A549 (cell line): ENCODE results near the gene THOC2. TPM values are rescaled to one million over a fixed set of nuclear protein-coding genes. Genes with fewer than 3 reads are reported as not detected.
A peak's percentile ranks its signal among the peaks of the same experiment; 100 is the strongest.

ENCODE experiments used
- ATAC-seq, 2 experiments: fragments of 200-7000 bp in 1 of 2; fragments of >200 bp in 1 of 2; cut with Nextera tagmentation in 1 of 2; cut with Tn5 transposase in 1 of 2; 3 replicates each; pipeline versions ENCODE4 v1.8.0 to v1.9.1; 2018 to 2020; ENCODE audit warnings: mild to moderate bottlenecking in 1 of 2, moderate library complexity in 1 of 2
- CTCF ChIA-PET: fragments of 300-600 bp; sonication (Branson Sonifier 250); formaldehyde crosslinking; extraction: SDS; loops from one replicate; lab custom pipeline; 2021; ENCODE audit warnings: antibody characterized with exemption, inconsistent platforms; lab: Yijun Ruan, JAX
- POLR2A ChIA-PET: fragments of 350-600 bp; formaldehyde crosslinking; extraction: SDS; loops from one replicate; lab custom pipeline; 2021; ENCODE audit warnings: antibody characterized with exemption, inconsistent platforms; lab: Yijun Ruan, JAX
- DNase-seq, 2 experiments: peaks; one replicate each; pipeline versions ENCODE4 v3.0.0 to v3.0.0-alpha.2; 2011 to 2016; ENCODE audit warnings: low read depth in 1 of 2, low spot score in 1 of 2
- FAIRE-seq: peaks from 2 replicates; lab custom pipeline; 2011; peaks lifted over from hg19 to GRCh38; lab: Jason Lieb, UNC
- H3K27ac ChIP-seq, 2 experiments: fragments of >200 bp; sonication (Bioruptor Twin); formaldehyde crosslinking; 3 replicates each; pipeline ENCODE4 v1.5.1; 2016 to 2017
- H3K4me1 ChIP-seq: fragments of >200 bp; sonication (Bioruptor Twin); formaldehyde crosslinking; 3 replicates; pipeline ENCODE4 v1.6.1; 2016
- H3K4me2 ChIP-seq: fragments of >200 bp; sonication (Bioruptor Twin); formaldehyde crosslinking; 3 replicates; pipeline ENCODE4 v1.6.1; 2016
- H3K4me3 ChIP-seq: fragments of >200 bp; sonication (Bioruptor Twin); formaldehyde crosslinking; 3 replicates; pipeline ENCODE4 v1.5.1; 2016
- H3K9me3 ChIP-seq: fragments of >200 bp; sonication (Bioruptor Twin); formaldehyde crosslinking; 3 replicates; pipeline ENCODE4 v1.6.1; 2016
- ATOH8 ChIP-seq: fragments of 250-450 bp; sonication (Bioruptor Pico); IDR thresholded peaks from 2 replicates; pipeline ENCODE4 v1.5.0; 2020; ENCODE audit warnings: low read depth, mild to moderate bottlenecking, moderate library complexity
- CBX2 ChIP-seq: fragments of 200-600 bp; sonication (generic); IDR thresholded peaks from 2 replicates; pipeline ENCODE4 v1.6.1; 2016; ENCODE audit warnings: low read depth, mild to moderate bottlenecking, borderline replicate concordance
- EHMT2 ChIP-seq: fragments of 200-600 bp; sonication (generic); IDR thresholded peaks from 2 replicates; pipeline ENCODE4 v1.6.1; 2016; ENCODE audit warnings: antibody characterized with exemption, low read depth, mild to moderate bottlenecking, moderate library complexity
- EP300 ChIP-seq, 2 experiments: fragments of >200 bp; sonication (Bioruptor Twin); formaldehyde crosslinking; IDR thresholded peaks; 2 replicates in 1 of 2; 3 replicates in 1 of 2; pipeline ENCODE4 v1.6.1; 2016 to 2017
- HOXB13 ChIP-seq: fragments of 250-450 bp; sonication (Bioruptor Pico); IDR thresholded peaks from 2 replicates; pipeline ENCODE4 v1.5.0; 2020; ENCODE audit warnings: low read depth, mild to moderate bottlenecking, moderate library complexity
- MAFK ChIP-seq: fragments of 450-650 bp; IDR thresholded peaks from 2 replicates; pipeline ENCODE4 v1.6.1; 2014; ENCODE audit not compliant: partially characterized antibody
- MAX ChIP-seq: IDR thresholded peaks from 2 replicates; pipeline ENCODE4 v1.6.1; 2012
- MYC ChIP-seq: IDR thresholded peaks from 2 replicates; pipeline ENCODE4 v1.6.1; 2012; ENCODE audit warnings: mild to moderate bottlenecking, inconsistent platforms, low read length, improper control_type of control experiment, borderline replicate concordance
- NFE2L2 ChIP-seq: fragments of 150-350 bp; conservative IDR thresholded peaks from 2 replicates; pipeline ENCODE4 v1.6.1; 2014; ENCODE audit warnings: low read length
- RCOR1 ChIP-seq: fragments of 150-350 bp; IDR thresholded peaks from 2 replicates; pipeline ENCODE4 v1.6.1; 2014; ENCODE audit warnings: antibody characterized with exemption, low read length, low read depth
- RFX5 ChIP-seq: fragments of 450-650 bp; IDR thresholded peaks from 2 replicates; pipeline ENCODE4 v1.7.1; 2014; ENCODE audit warnings: antibody characterized with exemption, mild to moderate bottlenecking, moderate library complexity
- SMC3 ChIP-seq: fragments of >200 bp; sonication (Bioruptor Twin); formaldehyde crosslinking; IDR thresholded peaks from 3 replicates; pipeline ENCODE4 v1.6.1; 2018; ENCODE audit warnings: inconsistent platforms
- SREBF2 ChIP-seq: fragments of 450-650 bp; IDR thresholded peaks from 2 replicates; pipeline ENCODE4 v1.6.1; 2014; ENCODE audit warnings: mild to moderate bottlenecking, moderate library complexity
- TFCP2L1 ChIP-seq: fragments of 250-450 bp; sonication (Bioruptor Pico); IDR thresholded peaks from 2 replicates; pipeline ENCODE4 v1.5.0; 2021; ENCODE audit warnings: mild to moderate bottlenecking
- ZC3H11A ChIP-seq: fragments of 450-650 bp; IDR thresholded peaks from 2 replicates; pipeline ENCODE4 v1.6.1; 2014; ENCODE audit warnings: antibody characterized with exemption, mild to moderate bottlenecking
- WGBS: methylation state at CpG from one replicate; pipeline ENCODE4 v1.1.6; 2017; ENCODE audit errors: missing lambda C conversion rate; 5-methylcytosine and 5-hydroxymethylcytosine counted together
- polyA plus RNA-seq, 4 experiments: library from polyadenylated mRNA; depleted of rRNA in 3 of 4; stranded (reverse); fragments of >200 nt; fragmentation: RNase III in 1 of 4; extraction: RNeasy Plus Mini Kit Qiagen cat#74134 plus additional on column Dnase treatment in 1 of 4; gene quantifications; 2 replicates in 3 of 4; 3 replicates in 1 of 4; pipeline ENCODE4 v1.2.3, GENCODE V29; 2011 to 2017
- TF ChIP-seq, protein P1 (sequence below): fragments of 150-350 bp; IDR thresholded peaks from 2 replicates; pipeline ENCODE4 v1.6.1; 2014; ENCODE audit warnings: low read depth, mild to moderate bottlenecking, low read length
- TF ChIP-seq, protein P2 (sequence below): fragments of 200-600 bp; sonication (generic); IDR thresholded peaks from 2 replicates; pipeline ENCODE4 v1.6.1; 2016; ENCODE audit warnings: antibody characterized with exemption, mild to moderate bottlenecking, moderate library complexity

Gene THOC2
- polyA plus RNA-seq, 2 of the 4 experiments (the other 2 are of a cell fraction) = 62.0 to 155 TPM

DNA sequence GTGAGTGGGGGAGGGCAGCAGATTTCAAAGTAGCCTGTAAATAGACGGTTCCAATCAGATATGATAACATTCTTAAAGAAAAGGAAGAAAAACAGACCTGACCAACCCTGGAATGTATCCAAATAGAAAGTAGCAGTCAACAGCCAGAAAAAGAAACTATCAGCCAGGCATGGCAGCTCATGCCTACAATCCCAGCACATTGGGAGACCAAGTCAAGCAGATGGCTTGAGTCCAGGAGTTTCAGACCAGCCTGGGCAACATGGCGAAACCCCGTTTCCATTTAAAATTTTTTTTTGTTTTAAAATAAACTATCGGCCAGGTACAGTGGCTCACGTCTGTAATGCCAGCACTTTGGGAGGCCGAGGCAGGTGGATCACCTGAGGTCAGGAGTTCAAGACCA is 125.0 kb downstream of the THOC2 start:
- Histone ChIP-seq H3K4me2 (no peak overlapping the region), H3K4me1 (peaks cover 4% of the 10 kb centered on the region; the same call in 1 of the 3 replicates), H3K9me3 (no peaks in the 10 kb centered on the region)
- CTCF ChIA-PET = no interaction called here
- 92% methylated on average over 6 of the region's 6 CpGs for WGBS
- no peak for ATAC-seq
- TF ChIP-seq TFCP2L1 (CRISPR knock-in tag) = no peak
- TF ChIP-seq, all 56 proteins: peak for 0
- POLR2A ChIA-PET = no interaction called here
- no peak overlapping the region for H3K4me3 ChIP-seq
- H3K27ac ChIP-seq = no peak overlapping the region
- peak; percentile 49 for FAIRE-seq
- no peak for DNase-seq

GRCh38 chrX:123607270-123607669 is 125.6 kb downstream of the THOC2 start:
- Histone ChIP-seq H3K9me3 (no peaks in the 10 kb centered on the region), H3K27ac (no peak overlapping the region), H3K4me2 (no peak overlapping the region), H3K4me3 (no peak overlapping the region), H3K4me1 (peaks cover 4% of the 10 kb centered on the region; the same call in 1 of the 3 replicates)
- no peak for DNase-seq
- ATAC-seq = no peak
- CTCF ChIA-PET = no interaction called here
- 96% methylated on average over 1 of the region's 1 CpG for WGBS
- no peak for FAIRE-seq
- TF ChIP-seq CBX2 (no peak), ATOH8 (CRISPR knock-in tag) (no peak), RFX5 (no peak), ZC3H11A (peak; percentile 75)
- POLR2A ChIA-PET = no interaction called here

GRCh38 chrX:123603491-123603890 is 129.4 kb downstream of the THOC2 start:
- DNase-seq (no peak), ATAC-seq (no peak), FAIRE-seq (no peak)
- POLR2A ChIA-PET = no interaction called here
- no peak for TF ChIP-seq NFE2L2
- TF ChIP-seq, protein P1, sequence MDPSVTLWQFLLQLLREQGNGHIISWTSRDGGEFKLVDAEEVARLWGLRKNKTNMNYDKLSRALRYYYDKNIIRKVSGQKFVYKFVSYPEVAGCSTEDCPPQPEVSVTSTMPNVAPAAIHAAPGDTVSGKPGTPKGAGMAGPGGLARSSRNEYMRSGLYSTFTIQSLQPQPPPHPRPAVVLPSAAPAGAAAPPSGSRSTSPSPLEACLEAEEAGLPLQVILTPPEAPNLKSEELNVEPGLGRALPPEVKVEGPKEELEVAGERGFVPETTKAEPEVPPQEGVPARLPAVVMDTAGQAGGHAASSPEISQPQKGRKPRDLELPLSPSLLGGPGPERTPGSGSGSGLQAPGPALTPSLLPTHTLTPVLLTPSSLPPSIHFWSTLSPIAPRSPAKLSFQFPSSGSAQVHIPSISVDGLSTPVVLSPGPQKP = no peak
- no peak for TF ChIP-seq MAX
- TF ChIP-seq, protein P2, sequence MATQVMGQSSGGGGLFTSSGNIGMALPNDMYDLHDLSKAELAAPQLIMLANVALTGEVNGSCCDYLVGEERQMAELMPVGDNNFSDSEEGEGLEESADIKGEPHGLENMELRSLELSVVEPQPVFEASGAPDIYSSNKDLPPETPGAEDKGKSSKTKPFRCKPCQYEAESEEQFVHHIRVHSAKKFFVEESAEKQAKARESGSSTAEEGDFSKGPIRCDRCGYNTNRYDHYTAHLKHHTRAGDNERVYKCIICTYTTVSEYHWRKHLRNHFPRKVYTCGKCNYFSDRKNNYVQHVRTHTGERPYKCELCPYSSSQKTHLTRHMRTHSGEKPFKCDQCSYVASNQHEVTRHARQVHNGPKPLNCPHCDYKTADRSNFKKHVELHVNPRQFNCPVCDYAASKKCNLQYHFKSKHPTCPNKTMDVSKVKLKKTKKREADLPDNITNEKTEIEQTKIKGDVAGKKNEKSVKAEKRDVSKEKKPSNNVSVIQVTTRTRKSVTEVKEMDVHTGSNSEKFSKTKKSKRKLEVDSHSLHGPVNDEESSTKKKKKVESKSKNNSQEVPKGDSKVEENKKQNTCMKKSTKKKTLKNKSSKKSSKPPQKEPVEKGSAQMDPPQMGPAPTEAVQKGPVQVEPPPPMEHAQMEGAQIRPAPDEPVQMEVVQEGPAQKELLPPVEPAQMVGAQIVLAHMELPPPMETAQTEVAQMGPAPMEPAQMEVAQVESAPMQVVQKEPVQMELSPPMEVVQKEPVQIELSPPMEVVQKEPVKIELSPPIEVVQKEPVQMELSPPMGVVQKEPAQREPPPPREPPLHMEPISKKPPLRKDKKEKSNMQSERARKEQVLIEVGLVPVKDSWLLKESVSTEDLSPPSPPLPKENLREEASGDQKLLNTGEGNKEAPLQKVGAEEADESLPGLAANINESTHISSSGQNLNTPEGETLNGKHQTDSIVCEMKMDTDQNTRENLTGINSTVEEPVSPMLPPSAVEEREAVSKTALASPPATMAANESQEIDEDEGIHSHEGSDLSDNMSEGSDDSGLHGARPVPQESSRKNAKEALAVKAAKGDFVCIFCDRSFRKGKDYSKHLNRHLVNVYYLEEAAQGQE = no peak
- no peak for TF ChIP-seq EP300 (IDR thresholded peaks at IDR 0.05)
- TF ChIP-seq MAFK = no peak
- TF ChIP-seq SMC3 = no peak
- Histone ChIP-seq H3K4me3 (no peak overlapping the region), H3K4me1 (no peaks in the 10 kb centered on the region), H3K27ac (no peak overlapping the region), H3K9me3 (no peaks in the 10 kb centered on the region), H3K4me2 (no peak overlapping the region)
- 91% methylated on average over 5 of the region's 5 CpGs for WGBS
- CTCF ChIA-PET = no interaction called here

DNA sequence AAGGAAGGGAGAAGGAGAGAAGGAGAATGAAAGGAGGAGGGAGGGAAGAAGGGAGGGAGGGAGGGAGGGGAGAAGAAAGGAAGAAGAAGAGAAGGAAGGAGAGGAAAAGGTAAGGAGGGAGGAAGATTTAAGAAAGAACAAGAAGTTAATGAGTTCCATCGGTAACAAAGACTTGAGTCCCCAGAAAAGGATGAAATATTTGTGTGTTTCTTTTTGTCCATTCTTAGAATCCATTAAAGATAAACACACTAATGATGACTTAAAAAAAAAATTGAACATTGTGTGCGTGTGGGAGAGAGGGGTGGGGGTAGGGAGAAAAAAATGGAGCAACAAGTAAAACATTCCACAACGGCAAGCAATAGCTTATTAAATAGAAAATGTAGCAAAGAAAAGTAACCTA is 131.4 kb downstream of the THOC2 start:
- POLR2A ChIA-PET = no interaction called here

More for the DNA sequence above, 131.4 kb downstream of the THOC2 start:
- H3K9me3 ChIP-seq = no peaks in the 10 kb centered on the region
- ATAC-seq (no peak), DNase-seq (no peak), FAIRE-seq (peak; percentile 13)
- CTCF ChIA-PET = no interaction called here
- no peak overlapping the region for H3K27ac ChIP-seq
- TF ChIP-seq RCOR1 = no peak
- no peak for TF ChIP-seq SREBF2
- no peak for TF ChIP-seq MYC
- TF ChIP-seq EHMT2 = no peak
- TF ChIP-seq HOXB13 (CRISPR knock-in tag) = no peak
- TF ChIP-seq, protein P1 = no peak
- 79% methylated on average over 3 of the region's 3 CpGs for WGBS
- no peak overlapping the region for H3K4me2 ChIP-seq
- no peak overlapping the region for H3K4me3 ChIP-seq
- H3K4me1 ChIP-seq = no peaks in the 10 kb centered on the region
